Trophoblast cell (in vitro differentiated cells and primary cell): Measurements from ENCODE around the gene FGD4.

Experiments used
- DNase-seq, 2 donors: peaks; one replicate each; pipeline ENCODE4 v3.0.0-alpha.2; 2016
- H2AFZ ChIP-seq: 2 replicates; pipeline ENCODE4 v1.6.1; 2013; ENCODE audit warnings: low read length, moderate library complexity, mild to moderate bottlenecking; ENCODE audit not compliant: insufficient read depth, poor library complexity
- H2AK5ac ChIP-seq: 2 replicates; pipeline ENCODE4 v1.6.1; 2013; ENCODE audit warnings: mild to moderate bottlenecking, low read length
- H2BK120ac ChIP-seq: 2 replicates; pipeline ENCODE4 v1.6.1; 2013; ENCODE audit warnings: low read length, mild to moderate bottlenecking, moderate library complexity; ENCODE audit not compliant: insufficient read depth, poor library complexity
- H2BK12ac ChIP-seq: 2 replicates; pipeline ENCODE4 v1.6.1; 2013; ENCODE audit warnings: mild to moderate bottlenecking, low read length, moderate library complexity
- H2BK5ac ChIP-seq: 2 replicates; pipeline ENCODE4 v1.6.1; 2013; ENCODE audit warnings: low read length, low read depth, moderate library complexity, mild to moderate bottlenecking; ENCODE audit not compliant: poor library complexity
- H3K14ac ChIP-seq: 2 replicates; pipeline ENCODE4 v1.6.1; 2013; ENCODE audit warnings: mild to moderate bottlenecking, low read length
- H3K18ac ChIP-seq: 2 replicates; pipeline ENCODE4 v1.6.1; 2013; ENCODE audit warnings: mild to moderate bottlenecking, low read length
- H3K23ac ChIP-seq: 2 replicates; pipeline ENCODE4 v1.6.1; 2013; ENCODE audit warnings: low read length
- H3K27ac ChIP-seq: 2 replicates; pipeline ENCODE4 v1.5.1; 2013; ENCODE audit warnings: low read depth, mild to moderate bottlenecking, inconsistent platforms, low read length, moderate library complexity
- H3K27me3 ChIP-seq: 2 replicates; pipeline ENCODE4 v1.6.1; 2013; ENCODE audit warnings: inconsistent platforms, mild to moderate bottlenecking, low read length, moderate library complexity; ENCODE audit not compliant: insufficient read depth
- H3K36me3 ChIP-seq, 2 experiments: 1 replicate in 1 of 2; 2 replicates in 1 of 2; pipeline ENCODE4 v1.6.1; 2013; ENCODE audit warnings: low read length in 2 of 2, mild to moderate bottlenecking in 2 of 2, moderate library complexity in 1 of 2; ENCODE audit not compliant: insufficient read depth in 2 of 2, control insufficient read depth in 1 of 2
- H3K4ac ChIP-seq: 2 replicates; pipeline ENCODE4 v1.6.1; 2013; ENCODE audit warnings: low read depth, mild to moderate bottlenecking, low read length, moderate library complexity
- H3K4me1 ChIP-seq, 2 experiments: 1 replicate in 1 of 2; 2 replicates in 1 of 2; pipeline ENCODE4 v1.6.1; 2013; ENCODE audit warnings: low read length in 2 of 2, mild to moderate bottlenecking in 2 of 2, moderate library complexity in 1 of 2; ENCODE audit not compliant: insufficient read depth in 2 of 2, control insufficient read depth in 1 of 2
- H3K4me2 ChIP-seq: 2 replicates; pipeline ENCODE4 v1.6.1; 2013; ENCODE audit warnings: inconsistent platforms, mild to moderate bottlenecking, low read length, moderate library complexity
- H3K4me3 ChIP-seq: 2 replicates; pipeline ENCODE4 v1.5.1; 2013; ENCODE audit warnings: mild to moderate bottlenecking, low read depth, low read length, inconsistent platforms
- H3K79me1 ChIP-seq: one replicate; pipeline ENCODE4 v1.6.1; 2013; ENCODE audit warnings: low read length
- H3K79me2 ChIP-seq: 2 replicates; pipeline ENCODE4 v1.6.1; 2013; ENCODE audit warnings: low read length, mild to moderate bottlenecking; ENCODE audit not compliant: control insufficient read depth, insufficient read depth, poor library complexity
- H3K9ac ChIP-seq: 2 replicates; pipeline ENCODE4 v1.6.1; 2013; ENCODE audit warnings: mild to moderate bottlenecking, low read length
- H3K9me3 ChIP-seq: 2 replicates; pipeline ENCODE4 v1.6.1; 2013; ENCODE audit warnings: low read depth, mild to moderate bottlenecking, control low read depth, inconsistent platforms, low read length; ENCODE audit not compliant: insufficient read depth
- H4K12ac ChIP-seq: 2 replicates; pipeline ENCODE4 v1.6.1; 2013; ENCODE audit warnings: low read depth, mild to moderate bottlenecking, low read length, moderate library complexity
- H4K8ac ChIP-seq: 2 replicates; pipeline ENCODE4 v1.6.1; 2013; ENCODE audit warnings: low read depth, mild to moderate bottlenecking, low read length, moderate library complexity
- H4K91ac ChIP-seq: one replicate; pipeline ENCODE4 v1.6.1; 2013; ENCODE audit warnings: low read depth, mild to moderate bottlenecking, low read length, moderate library complexity
- WGBS: extraction: QIAGEN DNeasy Blood & Tissue Kit; methylation state at CpG from one replicate; pipeline ENCODE4 v1.1.7; 2013; ENCODE audit warnings: missing lambda C conversion rate; ENCODE audit not compliant: insufficient read length, insufficient coverage; ENCODE audit errors: extremely low coverage; 5-methylcytosine and 5-hydroxymethylcytosine counted together

The FGD4 gene

DNA sequence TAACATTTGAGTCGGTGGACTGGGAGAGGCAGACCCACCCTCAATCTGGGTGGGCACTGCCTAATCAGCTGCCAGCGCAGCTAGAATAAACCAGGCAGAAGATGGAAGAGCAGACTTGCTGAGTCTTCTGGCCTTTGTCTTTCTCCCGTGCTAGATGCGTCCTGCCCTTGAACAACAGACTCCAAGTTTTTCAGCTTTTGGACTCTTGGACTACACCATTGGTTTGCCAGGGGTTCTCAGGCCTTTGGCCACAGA lies 252.5 kb downstream of the FGD4 start:
- Histone ChIP-seq H3K4ac (no peak overlapping the region), H4K91ac (peak overlapping the region; percentile 19), H3K14ac (no peak overlapping the region), H2BK12ac (peak overlapping the region; percentile 8), H3K79me1 (no peaks in the 10 kb centered on the region), H3K18ac (no peak overlapping the region), H3K9ac (no peak overlapping the region), H3K36me3 (no peaks in the 10 kb centered on the region), H3K27ac (no peak overlapping the region), H3K4me3 (no peak overlapping the region), H4K8ac (no peak overlapping the region), H3K9me3 (no peaks in the 10 kb centered on the region), H3K4me2 (no peak overlapping the region), H3K4me1 (no peaks in the 10 kb centered on the region), H2AFZ (no peak overlapping the region), H3K79me2 (no peaks in the 10 kb centered on the region), H2AK5ac (peak overlapping the region; percentile 86), H2BK5ac (no peak overlapping the region), H2BK120ac (no peak overlapping the region), H3K27me3 (no peaks in the 10 kb centered on the region), H3K23ac (no peak overlapping the region), H4K12ac (no peak overlapping the region)
- DNase-seq, result no peak
- WGBS, result no CpG with 5 or more reads among the region's 4 CpGs

DNA sequence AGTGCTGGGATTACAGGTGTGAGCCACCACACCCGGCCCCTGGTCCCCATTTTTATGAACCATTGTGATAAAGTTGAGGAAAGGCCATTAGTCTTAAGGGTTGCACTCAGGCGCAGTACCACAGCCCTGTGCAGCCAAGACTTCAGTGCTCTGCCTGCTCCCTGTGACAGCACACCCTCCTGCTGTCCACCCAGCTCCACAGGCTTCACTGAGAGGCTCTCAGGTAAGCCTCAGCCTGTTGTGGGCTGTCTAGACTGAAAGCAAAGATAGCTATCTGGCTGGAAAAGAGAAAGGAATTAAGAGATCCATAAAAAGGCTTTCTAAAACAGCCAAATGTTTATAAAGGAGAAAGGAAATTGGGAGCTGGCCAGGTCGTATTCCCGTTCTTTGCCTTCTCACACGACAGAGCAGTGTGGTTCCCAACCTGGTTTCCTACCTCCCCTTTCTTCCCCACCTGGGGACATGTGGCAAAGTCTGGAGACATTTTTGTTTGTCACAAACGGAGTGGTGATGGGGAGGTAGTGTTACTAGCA lies 260.6 kb downstream of the FGD4 start:
- H3K9ac ChIP-seq, result no peak overlapping the region
- H4K12ac ChIP-seq, result no peak overlapping the region
- no peak overlapping the region for H2BK5ac ChIP-seq
- no peaks in the 10 kb centered on the region for H3K27me3 ChIP-seq
- no peak overlapping the region for H3K18ac ChIP-seq
- H3K36me3 ChIP-seq, result no peaks in the 10 kb centered on the region
- H4K8ac ChIP-seq, result peak overlapping the region; percentile 41
- H3K27ac ChIP-seq, result no peak overlapping the region
- peak in 1 of 2 donors; percentile 33 for DNase-seq
- H2BK12ac ChIP-seq, result no peak overlapping the region
- H3K9me3 ChIP-seq, result no peaks in the 10 kb centered on the region
- H3K14ac ChIP-seq, result no peak overlapping the region
- H3K4me3 ChIP-seq, result no peak overlapping the region
- H3K4ac ChIP-seq, result no peak overlapping the region
- H2BK120ac ChIP-seq, result peak overlapping the region; percentile 45
- H3K79me2 ChIP-seq, result no peaks in the 10 kb centered on the region
- peak overlapping the region; percentile 26 for H4K91ac ChIP-seq
- no peak overlapping the region for H2AFZ ChIP-seq
- H3K4me2 ChIP-seq, result no peak overlapping the region
- peaks cover 4 to 7% of the 10 kb centered on the region in 2 experiments for H3K4me1 ChIP-seq
- no CpG with 5 or more reads among the region's 6 CpGs for WGBS
- H3K23ac ChIP-seq, result no peak overlapping the region
- H2AK5ac ChIP-seq, result no peak overlapping the region
- H3K79me1 ChIP-seq, result no peaks in the 10 kb centered on the region

GRCh38 chr12:32661706-32662105 lies 262.3 kb downstream of the FGD4 start:
- Histone ChIP-seq H2AFZ (no peak overlapping the region), H4K91ac (no peak overlapping the region), H3K27ac (no peak overlapping the region), H3K18ac (no peak overlapping the region), H4K8ac (no peak overlapping the region), H3K14ac (no peak overlapping the region), H2AK5ac (no peak overlapping the region), H3K9ac (no peak overlapping the region), H3K27me3 (no peaks in the 10 kb centered on the region), H4K12ac (no peak overlapping the region), H3K36me3 (no peaks in the 10 kb centered on the region), H2BK120ac (no peak overlapping the region), H3K9me3 (no peaks in the 10 kb centered on the region), H3K4ac (no peak overlapping the region), H2BK12ac (no peak overlapping the region), H3K4me1 (peaks cover 4 to 7% of the 10 kb centered on the region in 2 experiments), H3K79me1 (no peaks in the 10 kb centered on the region), H2BK5ac (no peak overlapping the region), H3K4me3 (no peak overlapping the region), H3K23ac (no peak overlapping the region), H3K79me2 (no peaks in the 10 kb centered on the region), H3K4me2 (no peak overlapping the region)
- WGBS, result no CpG with 5 or more reads among the region's 7 CpGs
- peak; percentile 49 to 54 for DNase-seq

- Histone ChIP-seq H2BK5ac (no peak overlapping the region), H3K23ac (no peak overlapping the region), H4K12ac (no peak overlapping the region), H3K4me1 (peaks cover 4 to 7% of the 10 kb centered on the region in 2 experiments), H3K4me3 (no peak overlapping the region), H3K9ac (no peak overlapping the region), H2BK12ac (no peak overlapping the region), H3K18ac (no peak overlapping the region), H3K27ac (no peak overlapping the region), H2BK120ac (no peak overlapping the region), H4K91ac (no peak overlapping the region), H3K4ac (no peak overlapping the region), H3K36me3 (no peaks in the 10 kb centered on the region), H3K27me3 (no peaks in the 10 kb centered on the region), H3K9me3 (no peaks in the 10 kb centered on the region), H3K4me2 (no peak overlapping the region), H2AK5ac (no peak overlapping the region), H3K79me1 (no peaks in the 10 kb centered on the region), H3K79me2 (no peaks in the 10 kb centered on the region), H4K8ac (no peak overlapping the region), H3K14ac (no peak overlapping the region), H2AFZ (no peak overlapping the region)
- no CpG with 5 or more reads among the region's 2 CpGs for WGBS
- DNase-seq, result peak in 1 of 2 donors; percentile 39
These were observed 263.3 kb downstream of the FGD4 start for GRCh38 chr12:32662665-32663064.
